HepG2 (cell line): ENCODE measurements around the gene SORBS2. TPM values are rescaled to one million over a fixed set of nuclear protein-coding genes. Genes with fewer than 3 reads are reported as not detected.
A peak's percentile ranks its signal among the peaks of the same experiment; 100 is the strongest.

Experiments used
- ELK4 ChIP-seq: sonication (generic); formaldehyde crosslinking; IDR thresholded peaks from 2 replicates; pipeline ENCODE4 v1.9.0; 2021; ENCODE audit warnings: missing genetic modification reagents, borderline replicate concordance
- ZFP36 ChIP-seq: fragments of 150-350 bp; IDR thresholded peaks from 2 replicates; pipeline ENCODE4 v1.6.1; 2018; ENCODE audit warnings: borderline replicate concordance, low read length, low read depth; ENCODE audit not compliant: partially characterized antibody
- ZNF646 ChIP-seq: sonication (generic); formaldehyde crosslinking; IDR thresholded peaks from 2 replicates; pipeline ENCODE4 v1.9.0; 2021; ENCODE audit warnings: mild to moderate bottlenecking, missing genetic modification reagents
- ZNF75D ChIP-seq: sonication (generic); formaldehyde crosslinking; IDR thresholded peaks from 2 replicates; pipeline ENCODE4 v1.8.1; 2023; ENCODE audit warnings: missing genetic modification reagents, mild to moderate bottlenecking, borderline replicate concordance
- polyA plus RNA-seq, 8 experiments: library from polyadenylated mRNA; depleted of rRNA in 3 of 8; stranded (reverse) in 7 of 8; unstranded in 1 of 8; fragments of >200 nt; fragmentation: Illumina TruSeq in 4 of 8; extraction: Trizol in 4 of 8; gene quantifications; 2 replicates each; pipeline versions ENCODE4 v1.2.1 to v1.2.3, GENCODE V29; 2011 to 2016; ENCODE audit warnings: low read depth in 4 of 8, missing spikeins in 1 of 8, mixed read lengths in 1 of 8; ENCODE audit not compliant: insufficient read depth in 1 of 8
- total RNA-seq, 5 experiments: library from RNA; depleted of rRNA; stranded (reverse); fragments of >200 nt; fragmentation: Illumina TruSeq; extraction: Trizol; gene quantifications; 2 replicates each; pipeline ENCODE4 v1.2.3, GENCODE V29; 2016; ENCODE audit warnings: low read depth in 1 of 5
- TF ChIP-seq, protein P1 (sequence below): sonication (generic); formaldehyde crosslinking; IDR thresholded peaks from 2 replicates; pipeline ENCODE4 v1.9.0; 2021; ENCODE audit warnings: missing genetic modification reagents, borderline replicate concordance
- TF ChIP-seq, protein P2 (sequence below): IDR thresholded peaks from 2 replicates; pipeline ENCODE4 v1.6.1; 2016; ENCODE audit warnings: low read depth, missing genetic modification reagents, missing compliant biosample characterization
- TF ChIP-seq, protein P3 (sequence below), 2 experiments: IDR thresholded peaks; 2 replicates each; pipeline ENCODE4 v1.6.1; 2011 to 2012; ENCODE audit warnings: low read length in 2 of 2, borderline replicate concordance in 1 of 2, low read depth in 1 of 2, mild to moderate bottlenecking in 1 of 2, moderate library complexity in 1 of 2

The SORBS2 gene
- total and polyA plus RNA-seq, 2 of the 13 experiments (the other 11 are each of a cell fraction or from before 2014, with no cell fraction given), result 25.0 to 80.5 TPM

DNA sequence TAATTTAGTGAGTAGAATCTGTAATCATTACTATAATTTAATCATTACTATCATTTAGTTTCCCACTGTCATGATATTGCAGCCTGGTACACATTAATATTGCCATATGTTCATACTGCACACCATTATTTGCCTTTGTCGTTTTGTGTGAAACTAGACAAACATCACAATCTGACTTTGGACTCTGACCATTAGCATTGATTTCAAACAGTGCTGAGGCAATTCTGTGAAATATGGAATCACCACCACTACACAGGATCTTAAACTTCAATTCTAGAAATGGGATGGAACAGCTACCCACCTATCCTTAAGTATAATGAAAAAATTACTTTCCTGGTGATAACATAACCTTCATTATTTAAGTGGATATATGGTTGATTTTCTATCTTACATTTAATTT is 98.3 kb downstream of the SORBS2 start (continued):
- TF ChIP-seq, protein P1, sequence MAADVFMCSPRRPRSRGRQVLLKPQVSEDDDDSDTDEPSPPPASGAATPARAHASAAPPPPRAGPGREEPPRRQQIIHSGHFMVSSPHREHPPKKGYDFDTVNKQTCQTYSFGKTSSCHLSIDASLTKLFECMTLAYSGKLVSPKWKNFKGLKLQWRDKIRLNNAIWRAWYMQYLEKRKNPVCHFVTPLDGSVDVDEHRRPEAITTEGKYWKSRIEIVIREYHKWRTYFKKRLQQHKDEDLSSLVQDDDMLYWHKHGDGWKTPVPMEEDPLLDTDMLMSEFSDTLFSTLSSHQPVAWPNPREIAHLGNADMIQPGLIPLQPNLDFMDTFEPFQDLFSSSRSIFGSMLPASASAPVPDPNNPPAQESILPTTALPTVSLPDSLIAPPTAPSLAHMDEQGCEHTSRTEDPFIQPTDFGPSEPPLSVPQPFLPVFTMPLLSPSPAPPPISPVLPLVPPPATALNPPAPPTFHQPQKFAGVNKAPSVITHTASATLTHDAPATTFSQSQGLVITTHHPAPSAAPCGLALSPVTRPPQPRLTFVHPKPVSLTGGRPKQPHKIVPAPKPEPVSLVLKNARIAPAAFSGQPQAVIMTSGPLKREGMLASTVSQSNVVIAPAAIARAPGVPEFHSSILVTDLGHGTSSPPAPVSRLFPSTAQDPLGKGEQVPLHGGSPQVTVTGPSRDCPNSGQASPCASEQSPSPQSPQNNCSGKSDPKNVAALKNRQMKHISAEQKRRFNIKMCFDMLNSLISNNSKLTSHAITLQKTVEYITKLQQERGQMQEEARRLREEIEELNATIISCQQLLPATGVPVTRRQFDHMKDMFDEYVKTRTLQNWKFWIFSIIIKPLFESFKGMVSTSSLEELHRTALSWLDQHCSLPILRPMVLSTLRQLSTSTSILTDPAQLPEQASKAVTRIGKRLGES (CRISPR knock-in tag), result no peak
- TF ChIP-seq, protein P2, sequence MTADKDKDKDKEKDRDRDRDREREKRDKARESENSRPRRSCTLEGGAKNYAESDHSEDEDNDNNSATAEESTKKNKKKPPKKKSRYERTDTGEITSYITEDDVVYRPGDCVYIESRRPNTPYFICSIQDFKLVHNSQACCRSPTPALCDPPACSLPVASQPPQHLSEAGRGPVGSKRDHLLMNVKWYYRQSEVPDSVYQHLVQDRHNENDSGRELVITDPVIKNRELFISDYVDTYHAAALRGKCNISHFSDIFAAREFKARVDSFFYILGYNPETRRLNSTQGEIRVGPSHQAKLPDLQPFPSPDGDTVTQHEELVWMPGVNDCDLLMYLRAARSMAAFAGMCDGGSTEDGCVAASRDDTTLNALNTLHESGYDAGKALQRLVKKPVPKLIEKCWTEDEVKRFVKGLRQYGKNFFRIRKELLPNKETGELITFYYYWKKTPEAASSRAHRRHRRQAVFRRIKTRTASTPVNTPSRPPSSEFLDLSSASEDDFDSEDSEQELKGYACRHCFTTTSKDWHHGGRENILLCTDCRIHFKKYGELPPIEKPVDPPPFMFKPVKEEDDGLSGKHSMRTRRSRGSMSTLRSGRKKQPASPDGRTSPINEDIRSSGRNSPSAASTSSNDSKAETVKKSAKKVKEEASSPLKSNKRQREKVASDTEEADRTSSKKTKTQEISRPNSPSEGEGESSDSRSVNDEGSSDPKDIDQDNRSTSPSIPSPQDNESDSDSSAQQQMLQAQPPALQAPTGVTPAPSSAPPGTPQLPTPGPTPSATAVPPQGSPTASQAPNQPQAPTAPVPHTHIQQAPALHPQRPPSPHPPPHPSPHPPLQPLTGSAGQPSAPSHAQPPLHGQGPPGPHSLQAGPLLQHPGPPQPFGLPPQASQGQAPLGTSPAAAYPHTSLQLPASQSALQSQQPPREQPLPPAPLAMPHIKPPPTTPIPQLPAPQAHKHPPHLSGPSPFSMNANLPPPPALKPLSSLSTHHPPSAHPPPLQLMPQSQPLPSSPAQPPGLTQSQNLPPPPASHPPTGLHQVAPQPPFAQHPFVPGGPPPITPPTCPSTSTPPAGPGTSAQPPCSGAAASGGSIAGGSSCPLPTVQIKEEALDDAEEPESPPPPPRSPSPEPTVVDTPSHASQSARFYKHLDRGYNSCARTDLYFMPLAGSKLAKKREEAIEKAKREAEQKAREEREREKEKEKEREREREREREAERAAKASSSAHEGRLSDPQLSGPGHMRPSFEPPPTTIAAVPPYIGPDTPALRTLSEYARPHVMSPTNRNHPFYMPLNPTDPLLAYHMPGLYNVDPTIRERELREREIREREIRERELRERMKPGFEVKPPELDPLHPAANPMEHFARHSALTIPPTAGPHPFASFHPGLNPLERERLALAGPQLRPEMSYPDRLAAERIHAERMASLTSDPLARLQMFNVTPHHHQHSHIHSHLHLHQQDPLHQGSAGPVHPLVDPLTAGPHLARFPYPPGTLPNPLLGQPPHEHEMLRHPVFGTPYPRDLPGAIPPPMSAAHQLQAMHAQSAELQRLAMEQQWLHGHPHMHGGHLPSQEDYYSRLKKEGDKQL (CRISPR knock-in tag), result peak; percentile 57; the same call in 1 of the 2 replicates
- TF ChIP-seq, protein P3, sequence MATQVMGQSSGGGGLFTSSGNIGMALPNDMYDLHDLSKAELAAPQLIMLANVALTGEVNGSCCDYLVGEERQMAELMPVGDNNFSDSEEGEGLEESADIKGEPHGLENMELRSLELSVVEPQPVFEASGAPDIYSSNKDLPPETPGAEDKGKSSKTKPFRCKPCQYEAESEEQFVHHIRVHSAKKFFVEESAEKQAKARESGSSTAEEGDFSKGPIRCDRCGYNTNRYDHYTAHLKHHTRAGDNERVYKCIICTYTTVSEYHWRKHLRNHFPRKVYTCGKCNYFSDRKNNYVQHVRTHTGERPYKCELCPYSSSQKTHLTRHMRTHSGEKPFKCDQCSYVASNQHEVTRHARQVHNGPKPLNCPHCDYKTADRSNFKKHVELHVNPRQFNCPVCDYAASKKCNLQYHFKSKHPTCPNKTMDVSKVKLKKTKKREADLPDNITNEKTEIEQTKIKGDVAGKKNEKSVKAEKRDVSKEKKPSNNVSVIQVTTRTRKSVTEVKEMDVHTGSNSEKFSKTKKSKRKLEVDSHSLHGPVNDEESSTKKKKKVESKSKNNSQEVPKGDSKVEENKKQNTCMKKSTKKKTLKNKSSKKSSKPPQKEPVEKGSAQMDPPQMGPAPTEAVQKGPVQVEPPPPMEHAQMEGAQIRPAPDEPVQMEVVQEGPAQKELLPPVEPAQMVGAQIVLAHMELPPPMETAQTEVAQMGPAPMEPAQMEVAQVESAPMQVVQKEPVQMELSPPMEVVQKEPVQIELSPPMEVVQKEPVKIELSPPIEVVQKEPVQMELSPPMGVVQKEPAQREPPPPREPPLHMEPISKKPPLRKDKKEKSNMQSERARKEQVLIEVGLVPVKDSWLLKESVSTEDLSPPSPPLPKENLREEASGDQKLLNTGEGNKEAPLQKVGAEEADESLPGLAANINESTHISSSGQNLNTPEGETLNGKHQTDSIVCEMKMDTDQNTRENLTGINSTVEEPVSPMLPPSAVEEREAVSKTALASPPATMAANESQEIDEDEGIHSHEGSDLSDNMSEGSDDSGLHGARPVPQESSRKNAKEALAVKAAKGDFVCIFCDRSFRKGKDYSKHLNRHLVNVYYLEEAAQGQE (IDR thresholded peaks at IDR 0.05; ENCODE audit: borderline replicate concordance in 1 of 2, low read depth in 1 of 2, low read length in 2 of 2), result no peak
- TF ChIP-seq ZFP36 (no peak), ZNF75D (no peak), ZNF646 (CRISPR knock-in tag) (peak; percentile 99), ELK4 (no peak)
